Caco-2 (cell line): ENCODE measurements around the gene SUMF1. TPM values are rescaled to one million over a fixed set of nuclear protein-coding genes. Genes with fewer than 3 reads are reported as not detected.

Source experiments
- BruUV-seq: library from RNA; stranded (reverse); fragments of 400-500 nt; replicated peaks from 2 replicates; lab custom pipeline; 2021; lab: Mats Ljungman, UMichigan
- CTCF ChIA-PET: fragments of 300-600 bp; sonication (Branson Sonifier 250); formaldehyde crosslinking; loops from one replicate; lab custom pipeline; 2022; ENCODE audit warnings: antibody characterized with exemption; lab: Charles Lee
- POLR2A ChIA-PET: fragments of 300-600 bp; sonication (Branson Sonifier 250); formaldehyde crosslinking; loops from one replicate; lab custom pipeline; 2022; ENCODE audit warnings: antibody characterized with exemption; lab: Charles Lee
- DNase-seq, 2 experiments: peaks; one replicate each; pipeline versions ENCODE4 v3.0.0 to v3.0.0-alpha.2; 2020 to 2022
- H3K27me3 ChIP-seq: replicated peaks from 2 replicates; pipeline ENCODE4 v1.6.0; 2011; ENCODE audit warnings: low read length; ENCODE audit not compliant: control insufficient read depth, insufficient read depth
- H3K36me3 ChIP-seq: 2 replicates; pipeline ENCODE4 v1.5.1; 2011; ENCODE audit warnings: low read length; ENCODE audit not compliant: control insufficient read depth, insufficient read depth
- H3K4me1 ChIP-seq: fragments of 250-450 bp; sonication (Bioruptor Pico); 2 replicates; pipeline ENCODE4 v1.5.1; 2020; ENCODE audit warnings: mild to moderate bottlenecking
- H3K4me3 ChIP-seq: 2 replicates; pipeline ENCODE4 v1.5.1; 2011; ENCODE audit warnings: low read depth, mild to moderate bottlenecking, control low read depth, low read length
- H3K9me3 ChIP-seq: fragments of 250-450 bp; sonication (Bioruptor Pico); 2 replicates; pipeline ENCODE4 v1.5.1; 2020; ENCODE audit warnings: mild to moderate bottlenecking, moderate library complexity
- H3K27ac Mint-ChIP-seq: one replicate; pipeline ENCODE4 v1.8.0; 2022; ENCODE audit warnings: mixed read lengths; ENCODE audit not compliant: unreplicated experiment
- H3K27me3 Mint-ChIP-seq: one replicate; pipeline ENCODE4 v1.8.0; 2022; ENCODE audit warnings: mixed read lengths; ENCODE audit not compliant: insufficient read depth, unreplicated experiment
- H3K36me3 Mint-ChIP-seq: one replicate; pipeline ENCODE4 v1.8.0; 2022; ENCODE audit warnings: mild to moderate bottlenecking, mixed read lengths; ENCODE audit not compliant: insufficient read depth, unreplicated experiment
- H3K4me1 Mint-ChIP-seq: one replicate; pipeline ENCODE4 v1.8.0; 2022; ENCODE audit warnings: low read depth, mixed read lengths; ENCODE audit not compliant: unreplicated experiment
- H3K4me3 Mint-ChIP-seq: one replicate; pipeline ENCODE4 v1.8.0; 2022; ENCODE audit warnings: mild to moderate bottlenecking, moderate library complexity, mixed read lengths; ENCODE audit not compliant: unreplicated experiment
- H3K9me3 Mint-ChIP-seq: one replicate; pipeline ENCODE4 v1.8.0; 2022; ENCODE audit warnings: mixed read lengths; ENCODE audit not compliant: unreplicated experiment
- intact Hi-C: fragments of 100-400 bp; cut with micrococcal nuclease; formaldehyde crosslinking; loops from one replicate; pipeline ENCODE4 v1.10.0; 2022; ENCODE audit not compliant: unreplicated experiment
- total RNA-seq: library from RNA; stranded (reverse); gene quantifications from 2 replicates; pipeline ENCODE4 v1.2.3, GENCODE V29; 2022
- TF ChIP-seq, protein P1 (sequence below), 2 experiments: fragments of 200-600 bp in 1 of 2; IDR thresholded peaks; 1 replicate in 1 of 2; 2 replicates in 1 of 2; pipeline versions ENCODE4 v1.5.1 to v1.8.0; 2011 to 2022; ENCODE audit warnings: antibody characterized with exemption in 1 of 2, control low read depth in 1 of 2, inconsistent platforms in 1 of 2, low read depth in 1 of 2, low read length in 1 of 2, mild to moderate bottlenecking in 1 of 2, moderate library complexity in 1 of 2; ENCODE audit not compliant: insufficient read depth in 1 of 2, severe bottlenecking in 1 of 2, unreplicated experiment in 1 of 2

Gene SUMF1
- total RNA-seq, 1 experiment from 2014 or later: 24.4 TPM

DNA sequence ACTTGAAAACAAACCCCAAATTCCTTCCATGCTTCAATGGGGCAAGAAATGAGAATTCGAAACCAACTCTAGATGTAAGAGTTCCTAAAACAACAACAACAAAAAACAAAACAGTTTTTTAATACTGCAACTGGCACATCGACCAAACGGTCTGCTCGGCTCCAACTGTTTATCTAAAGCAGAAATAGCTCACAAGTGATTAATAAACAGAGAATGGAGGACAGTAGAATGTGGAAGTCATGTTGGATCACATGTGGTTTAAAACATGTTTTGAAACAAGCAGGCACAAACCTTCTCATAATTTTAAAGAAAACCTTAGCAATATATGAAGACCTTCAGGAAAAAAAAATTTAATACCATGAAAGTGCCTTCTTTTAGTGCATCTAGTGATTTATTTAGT is 108.8 kb downstream of the SUMF1 start:
- TF ChIP-seq, protein P1, sequence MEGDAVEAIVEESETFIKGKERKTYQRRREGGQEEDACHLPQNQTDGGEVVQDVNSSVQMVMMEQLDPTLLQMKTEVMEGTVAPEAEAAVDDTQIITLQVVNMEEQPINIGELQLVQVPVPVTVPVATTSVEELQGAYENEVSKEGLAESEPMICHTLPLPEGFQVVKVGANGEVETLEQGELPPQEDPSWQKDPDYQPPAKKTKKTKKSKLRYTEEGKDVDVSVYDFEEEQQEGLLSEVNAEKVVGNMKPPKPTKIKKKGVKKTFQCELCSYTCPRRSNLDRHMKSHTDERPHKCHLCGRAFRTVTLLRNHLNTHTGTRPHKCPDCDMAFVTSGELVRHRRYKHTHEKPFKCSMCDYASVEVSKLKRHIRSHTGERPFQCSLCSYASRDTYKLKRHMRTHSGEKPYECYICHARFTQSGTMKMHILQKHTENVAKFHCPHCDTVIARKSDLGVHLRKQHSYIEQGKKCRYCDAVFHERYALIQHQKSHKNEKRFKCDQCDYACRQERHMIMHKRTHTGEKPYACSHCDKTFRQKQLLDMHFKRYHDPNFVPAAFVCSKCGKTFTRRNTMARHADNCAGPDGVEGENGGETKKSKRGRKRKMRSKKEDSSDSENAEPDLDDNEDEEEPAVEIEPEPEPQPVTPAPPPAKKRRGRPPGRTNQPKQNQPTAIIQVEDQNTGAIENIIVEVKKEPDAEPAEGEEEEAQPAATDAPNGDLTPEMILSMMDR (IDR thresholded peaks at IDR 0.05; ENCODE audit: insufficient read depth in 1 of 2, low read depth in 1 of 2, low read length in 1 of 2, severe bottlenecking in 1 of 2, unreplicated experiment in 1 of 2): no peak
- H3K4me3 Mint-ChIP-seq: no peak overlapping the region
- H3K27me3 Mint-ChIP-seq: no peaks in the 10 kb centered on the region
- Histone ChIP-seq H3K36me3 (no peaks in the 10 kb centered on the region), H3K9me3 (no peaks in the 10 kb centered on the region), H3K27me3 (no peaks in the 10 kb centered on the region), H3K4me1 (peaks cover 5% of the 10 kb centered on the region; the same call in 1 of the 2 replicates), H3K4me3 (no peak overlapping the region)
- H3K27ac Mint-ChIP-seq: no peak overlapping the region
- CTCF ChIA-PET: no interaction called here
- no peaks in the 10 kb centered on the region for H3K9me3 Mint-ChIP-seq
- DNase-seq: no peak
- intact Hi-C loops: no loop called here
- POLR2A ChIA-PET: no interaction called here
- no TSS peak for BruUV-seq
- H3K4me1 Mint-ChIP-seq: peaks cover 6% of the 10 kb centered on the region
- no peaks in the 10 kb centered on the region for H3K36me3 Mint-ChIP-seq

DNA sequence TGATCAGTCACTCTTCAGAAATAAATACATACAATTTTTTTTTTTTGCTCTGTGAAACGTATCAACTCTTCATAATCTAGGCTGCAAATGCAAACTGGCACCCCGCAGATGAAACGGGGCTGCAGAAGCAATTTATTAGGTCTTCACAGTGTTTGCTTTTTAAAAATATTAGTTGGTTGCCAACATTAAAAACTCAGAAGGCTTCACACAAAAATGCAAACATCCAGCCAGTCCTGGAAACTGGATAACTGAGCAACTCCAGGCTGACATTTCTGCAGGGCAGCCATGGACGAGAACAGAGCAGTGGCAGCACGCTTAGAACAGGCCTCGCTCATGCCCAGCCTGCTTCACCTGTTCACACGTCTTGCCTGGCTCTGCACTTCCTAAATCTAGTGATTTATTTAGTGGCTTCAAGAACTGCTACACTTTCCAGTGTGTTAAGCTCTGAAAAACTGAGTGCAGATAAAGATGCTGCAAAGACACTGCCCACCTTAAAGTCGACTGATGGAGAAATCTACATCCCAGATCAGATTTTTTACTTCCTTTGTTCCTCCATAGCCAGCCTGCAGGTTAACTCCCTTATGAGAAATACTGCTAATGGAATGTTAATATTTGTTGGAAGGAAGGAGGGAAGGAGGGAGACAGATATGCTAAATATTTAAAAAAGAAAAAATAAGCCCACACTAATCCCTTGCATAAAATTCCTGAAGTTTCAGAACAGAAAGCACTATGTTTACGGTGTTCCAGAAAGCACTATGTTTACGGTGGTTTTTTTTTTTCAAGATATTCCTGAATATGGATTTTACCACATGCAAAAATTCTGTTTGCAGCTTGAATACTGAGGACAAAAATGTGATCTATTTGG is 110.3 kb downstream of the SUMF1 start:
- no peak overlapping the region for H3K4me3 Mint-ChIP-seq
- H3K27me3 Mint-ChIP-seq: no peaks in the 10 kb centered on the region
- BruUV-seq: no TSS peak
- no peaks in the 10 kb centered on the region for H3K9me3 ChIP-seq
- DNase-seq: no peak
- H3K36me3 Mint-ChIP-seq: no peaks in the 10 kb centered on the region
- H3K4me3 ChIP-seq: no peak overlapping the region
- peaks cover 11% of the 10 kb centered on the region; the same call in 1 of the 2 replicates for H3K4me1 ChIP-seq
- H3K9me3 Mint-ChIP-seq: no peaks in the 10 kb centered on the region
- TF ChIP-seq, protein P1 (IDR thresholded peaks at IDR 0.05; ENCODE audit: insufficient read depth in 1 of 2, low read depth in 1 of 2, low read length in 1 of 2, severe bottlenecking in 1 of 2, unreplicated experiment in 1 of 2): no peak
- POLR2A ChIA-PET: no interaction called here
- intact Hi-C loops: no loop called here
- peaks cover 12% of the 10 kb centered on the region for H3K4me1 Mint-ChIP-seq
- H3K27me3 ChIP-seq: no peaks in the 10 kb centered on the region
- no peaks in the 10 kb centered on the region for H3K36me3 ChIP-seq
- CTCF ChIA-PET: interaction anchor here (1.0 kb wide), 1 partner anchor 277 kb away, joined by 3 read pairs; no protein-coding TSS in a partner anchor
- no peak overlapping the region for H3K27ac Mint-ChIP-seq

DNA sequence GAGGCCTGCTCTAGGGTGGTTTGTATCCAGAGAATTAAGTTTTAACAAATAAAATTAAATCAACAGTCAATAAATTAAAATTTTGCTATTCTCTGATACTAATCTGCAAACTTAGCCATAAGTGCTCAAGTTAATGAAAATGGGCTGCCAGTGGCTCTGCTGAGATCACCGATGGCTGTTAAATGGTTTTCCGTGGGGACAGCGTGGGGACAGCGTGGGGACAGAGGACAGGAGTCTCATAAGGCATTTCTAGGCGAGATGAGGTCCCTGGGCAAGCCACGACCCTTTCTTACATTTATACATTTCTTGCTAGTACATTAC is 110.9 kb downstream of the SUMF1 start:
- Mint-ChIP-seq H3K36me3 (no peaks in the 10 kb centered on the region), H3K4me3 (no peak overlapping the region), H3K27me3 (no peaks in the 10 kb centered on the region), H3K9me3 (no peaks in the 10 kb centered on the region), H3K4me1 (peaks cover 13% of the 10 kb centered on the region), H3K27ac (no peak overlapping the region)
- H3K27me3 ChIP-seq: no peaks in the 10 kb centered on the region
- CTCF ChIA-PET: no interaction called here
- H3K4me3 ChIP-seq: no peak overlapping the region
- POLR2A ChIA-PET: no interaction called here
- no peak for DNase-seq
- intact Hi-C loops: no loop called here
- no TSS peak for BruUV-seq
- no peaks in the 10 kb centered on the region for H3K9me3 ChIP-seq
- TF ChIP-seq, protein P1 (IDR thresholded peaks at IDR 0.05; ENCODE audit: insufficient read depth in 1 of 2, low read depth in 1 of 2, low read length in 1 of 2, severe bottlenecking in 1 of 2, unreplicated experiment in 1 of 2): no peak
- H3K36me3 ChIP-seq: no peaks in the 10 kb centered on the region
- H3K4me1 ChIP-seq: peaks cover 12% of the 10 kb centered on the region; the same call in 1 of the 2 replicates
